GM21360 (cell line): ENCODE results near the gene AATF.

Experiments used
- ATAC-seq: cut with Tn5 transposase; IDR thresholded peaks from one replicate; pipeline ENCODE4 v1.9.1; 2021; ENCODE audit warnings: mild to moderate bottlenecking, moderate library complexity; ENCODE audit not compliant: unreplicated experiment

AATF gene

GRCh38 chr17:36977568-36977967 lies 28.8 kb downstream of the AATF start:
- ATAC-seq = no peak

- no peak for ATAC-seq
Observed at GRCh38 chr17:36978810-36979564, 30.2 kb downstream of the AATF start.

GRCh38 chr17:36979565-36979941 lies 30.8 kb downstream of the AATF start:
- ATAC-seq = no peak

DNA sequence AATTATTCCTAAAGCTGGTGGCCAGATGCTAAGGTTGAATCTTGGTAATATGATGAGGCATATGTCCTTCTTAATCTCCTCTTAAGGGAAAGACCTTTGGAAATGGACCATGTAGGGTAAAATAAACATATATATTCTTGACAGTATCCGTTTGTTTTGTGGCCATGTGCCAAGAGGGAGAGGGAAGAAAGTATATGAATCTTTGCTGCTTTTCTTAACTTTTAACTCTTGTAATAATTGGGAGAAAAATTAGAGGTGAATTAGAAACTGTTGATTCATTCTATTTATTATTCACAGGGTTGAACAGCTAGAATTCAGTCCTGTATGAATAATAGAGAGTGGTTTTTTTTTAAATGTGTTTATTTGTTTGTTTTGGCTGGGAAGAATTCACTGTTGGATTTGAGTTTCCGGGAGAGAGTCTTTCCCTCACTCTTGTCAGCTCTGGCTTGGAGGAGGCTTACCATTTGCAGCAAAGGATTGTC lies 31.6 kb downstream of the AATF start:
- no peak for ATAC-seq

GRCh38 chr17:36983618-36984017 lies 34.9 kb downstream of the AATF start:
- ATAC-seq = no peak

- no peak for ATAC-seq
Observed at GRCh38 chr17:36989173-36989572, 40.4 kb downstream of the AATF start.

- no peak for ATAC-seq
Observed at GRCh38 chr17:36992701-36993100, 43.9 kb downstream of the AATF start.

DNA sequence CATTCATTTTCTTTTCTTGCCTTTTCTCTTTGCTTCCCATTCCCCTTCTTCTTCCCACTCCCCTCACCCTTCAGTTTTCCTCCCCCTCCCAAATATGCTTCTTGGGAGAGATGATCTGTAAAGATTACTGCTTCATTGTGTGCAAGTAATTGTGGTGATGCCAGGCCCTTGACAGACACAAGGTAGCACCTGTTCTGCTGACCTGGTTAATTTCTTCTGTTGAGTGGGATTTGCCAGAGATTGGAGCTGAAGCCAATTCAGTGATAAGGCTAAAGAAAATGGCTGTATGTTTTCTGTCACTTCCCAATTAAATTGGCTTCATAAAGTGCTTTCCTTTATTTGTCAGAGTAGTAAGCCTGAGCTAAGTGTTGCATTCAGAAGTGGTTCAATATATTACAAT lies 44.5 kb downstream of the AATF start:
- no peak for ATAC-seq

GRCh38 chr17:36994438-36994837 lies 45.7 kb downstream of the AATF start:
- ATAC-seq = no peak

- ATAC-seq = no peak
Observed at GRCh38 chr17:36999471-36999870, 50.7 kb downstream of the AATF start.

GRCh38 chr17:37016780-37017179 lies 68.0 kb downstream of the AATF start:
- no peak for ATAC-seq

GRCh38 chr17:37017404-37017803 lies 68.7 kb downstream of the AATF start:
- no peak for ATAC-seq

- no peak for ATAC-seq
Observed at GRCh38 chr17:37019117-37019740, 70.5 kb downstream of the AATF start.

DNA sequence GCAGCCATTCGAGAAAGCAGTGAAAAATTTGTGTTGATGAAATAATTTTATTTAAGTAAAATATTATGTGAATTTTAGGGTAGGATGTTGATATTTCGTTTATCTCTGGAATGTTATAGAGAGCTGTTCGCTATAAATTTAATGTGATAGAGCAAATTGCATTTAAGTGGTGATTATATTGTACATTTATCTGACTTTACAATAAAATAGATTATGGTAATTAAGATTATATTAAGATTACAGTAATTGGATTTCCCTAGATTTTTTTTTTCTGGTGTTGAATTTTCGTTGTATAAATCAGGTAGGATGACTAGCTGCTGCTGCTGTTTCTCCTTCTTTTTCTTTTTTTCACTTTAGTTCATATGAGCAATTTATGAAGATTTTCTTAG lies 71.0 kb downstream of the AATF start:
- ATAC-seq = no peak

- ATAC-seq = no peak
Observed at GRCh38 chr17:37024181-37024637, 75.5 kb downstream of the AATF start.

GRCh38 chr17:37025238-37025637 lies 76.5 kb downstream of the AATF start:
- no peak for ATAC-seq

DNA sequence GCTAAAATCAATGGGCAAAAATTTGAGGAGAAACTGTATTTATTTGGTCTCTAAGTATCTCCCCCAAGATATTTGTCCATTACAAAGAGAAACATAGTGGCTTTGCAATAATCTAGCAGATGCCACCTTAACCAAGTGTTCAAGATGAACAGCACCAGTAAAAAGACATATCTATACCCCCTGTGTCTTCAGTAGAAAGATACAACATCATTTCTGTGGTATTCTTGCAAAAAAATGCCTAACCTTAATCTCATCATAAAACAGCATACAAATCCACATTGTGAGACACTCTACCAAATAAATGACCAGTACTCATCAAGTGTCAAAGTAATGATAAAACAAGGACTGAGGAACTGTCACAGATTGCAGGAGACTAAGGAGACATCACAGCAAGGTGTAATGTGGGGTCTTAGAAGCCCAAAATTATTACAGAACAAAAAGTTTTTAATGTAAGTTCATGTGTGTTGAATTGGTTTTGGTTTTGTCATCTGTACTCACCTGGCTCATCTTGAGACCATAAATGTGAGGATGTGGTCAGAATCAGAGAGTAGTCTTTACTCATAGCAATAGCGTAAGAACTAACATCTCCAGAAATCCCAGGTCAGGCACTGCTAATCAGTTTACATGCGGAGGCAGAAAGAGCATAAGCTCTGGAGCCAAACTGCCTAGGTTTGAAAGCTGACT lies 77.2 kb downstream of the AATF start:
- no peak for ATAC-seq

DNA sequence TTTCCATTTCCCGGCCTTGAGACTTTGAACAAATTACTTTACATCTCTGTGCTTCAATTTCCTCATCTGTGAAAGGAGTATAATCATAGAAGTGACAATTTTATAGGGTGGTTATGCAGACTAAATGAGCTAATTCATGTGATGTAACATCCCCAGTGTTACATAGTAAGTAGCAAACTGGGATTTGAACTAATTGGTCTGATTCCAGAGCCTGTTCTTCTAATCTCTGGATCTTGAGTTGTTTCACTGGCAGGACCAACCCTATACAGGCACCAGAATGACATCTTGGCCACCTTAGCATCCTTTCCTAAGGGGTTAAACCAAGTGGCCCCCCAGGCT lies 77.7 kb downstream of the AATF start:
- ATAC-seq = no peak

DNA sequence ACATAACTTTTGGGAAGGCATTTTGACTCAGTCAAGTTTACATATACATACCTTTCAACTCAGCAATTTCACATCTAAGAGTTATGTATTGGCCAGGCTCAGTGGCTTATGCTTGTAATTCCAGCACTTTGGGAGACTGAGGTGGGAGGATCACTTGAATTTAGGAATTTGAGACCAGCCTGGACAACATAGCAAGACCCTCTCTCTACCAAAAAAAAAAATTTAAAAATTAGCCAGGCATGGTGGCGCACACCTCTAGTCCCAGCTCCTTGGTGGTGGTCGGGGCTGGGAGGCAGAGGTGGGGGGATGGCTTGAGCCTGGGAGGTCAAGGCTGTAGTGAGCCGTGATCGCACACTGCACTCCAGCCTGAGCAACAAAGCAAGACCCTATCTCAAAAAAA lies 79.3 kb downstream of the AATF start:
- no peak for ATAC-seq

DNA sequence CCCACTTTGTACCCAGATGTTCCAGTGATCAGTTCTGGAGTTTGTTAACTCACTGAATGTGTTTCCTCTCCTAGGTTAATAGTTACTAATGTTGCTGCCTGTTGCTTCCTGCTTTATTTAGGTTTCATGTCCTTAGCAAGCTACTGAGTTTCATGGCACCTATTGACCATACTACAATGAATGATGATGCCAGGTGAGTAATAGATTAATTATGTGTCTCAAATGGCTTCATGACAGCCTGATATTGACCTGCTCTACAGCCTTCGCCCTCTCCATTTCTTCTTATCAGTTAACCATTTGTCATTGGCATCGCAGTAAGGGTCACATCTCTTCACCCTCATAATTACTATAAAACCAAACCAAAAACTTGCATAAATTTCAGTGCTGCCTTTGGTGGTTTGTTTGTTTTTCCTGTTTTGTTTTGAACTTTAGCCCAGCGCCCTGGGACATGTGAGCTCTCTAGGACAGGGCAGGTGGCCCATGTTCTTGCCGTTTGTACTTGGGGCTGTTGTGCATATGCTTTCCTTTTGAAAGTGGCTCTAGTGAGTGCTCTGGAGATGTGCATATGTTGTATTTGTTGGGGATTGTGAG lies 82.8 kb downstream of the AATF start:
- ATAC-seq = no peak

DNA sequence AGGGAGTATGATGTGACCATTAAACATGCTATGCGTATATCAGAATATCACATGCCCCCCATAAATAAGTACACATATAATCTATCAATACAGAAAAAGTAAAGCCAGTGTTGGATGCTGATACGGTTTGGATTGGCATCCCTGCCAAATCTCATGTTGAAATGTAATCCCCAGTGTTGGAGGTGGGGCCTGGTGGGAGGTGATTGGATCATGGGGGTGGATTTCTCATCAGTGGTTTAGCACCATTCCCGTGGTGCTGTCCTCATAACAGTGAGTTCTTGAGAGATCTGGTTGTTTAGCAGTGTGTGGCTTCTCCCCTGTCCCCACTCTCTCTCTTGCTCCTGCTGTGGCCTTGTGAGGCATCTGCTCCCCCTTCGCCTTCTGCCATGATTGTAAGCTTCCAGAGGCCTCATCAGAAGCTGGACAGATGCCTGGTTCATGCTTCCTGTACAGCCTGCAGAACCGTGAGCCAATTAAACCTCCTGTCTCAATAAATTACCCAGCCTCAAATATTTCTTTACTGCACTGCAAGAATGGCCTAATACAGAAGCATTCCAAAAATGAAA lies 88.9 kb downstream of the AATF start:
- no peak for ATAC-seq
